Measurements from ENCODE around the gene ZNF215.
"Not testable (repeated sequence)": the region's sequence is repeated elsewhere in the genome, so short reads cannot be mapped to it uniquely, and the experiment has no call there.

Gene ZNF215

DNA sequence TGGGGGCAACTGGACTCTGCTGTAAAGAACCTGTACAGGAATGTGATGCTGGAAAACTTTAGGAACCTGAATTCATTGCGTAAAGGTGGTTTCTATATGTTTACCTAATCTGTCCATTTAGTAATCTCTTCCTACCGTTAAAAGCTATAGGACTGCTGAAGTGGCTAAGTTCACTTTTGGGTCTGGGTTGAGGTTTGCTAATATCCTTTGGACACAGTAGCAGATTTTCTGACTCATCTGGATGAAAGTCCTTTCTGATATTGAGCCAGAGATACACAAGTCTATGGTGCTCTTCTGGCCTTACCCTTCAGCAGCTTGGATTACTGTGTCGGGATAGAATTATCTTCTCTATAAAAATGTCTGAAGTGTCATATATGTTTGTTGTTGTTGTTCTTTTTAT is 16.9 kb downstream of the ZNF215 start:
- no peak for DNase-seq

DNA sequence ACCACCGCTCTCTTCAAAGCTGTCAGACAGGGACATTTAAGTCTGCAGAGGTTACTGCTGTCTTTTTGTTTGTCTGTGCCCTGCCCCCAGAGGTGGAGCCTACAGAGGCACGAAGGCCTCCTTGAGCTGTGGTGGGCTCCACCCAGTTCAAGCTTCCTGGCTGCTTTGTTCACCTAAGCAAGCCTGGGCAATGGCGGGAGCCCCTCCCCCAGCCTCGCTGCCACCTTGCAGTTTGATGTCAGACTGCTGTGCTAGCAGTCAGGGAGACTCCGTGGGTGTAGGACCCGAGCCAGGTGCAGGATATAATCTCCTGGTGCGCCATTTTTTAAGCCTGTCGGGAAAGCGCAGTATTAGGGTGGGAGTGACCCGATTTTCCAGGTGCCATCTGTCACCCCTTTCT is 28.0 kb downstream of the ZNF215 start:
- DNase-seq, result not testable (repeated sequence)

DNA sequence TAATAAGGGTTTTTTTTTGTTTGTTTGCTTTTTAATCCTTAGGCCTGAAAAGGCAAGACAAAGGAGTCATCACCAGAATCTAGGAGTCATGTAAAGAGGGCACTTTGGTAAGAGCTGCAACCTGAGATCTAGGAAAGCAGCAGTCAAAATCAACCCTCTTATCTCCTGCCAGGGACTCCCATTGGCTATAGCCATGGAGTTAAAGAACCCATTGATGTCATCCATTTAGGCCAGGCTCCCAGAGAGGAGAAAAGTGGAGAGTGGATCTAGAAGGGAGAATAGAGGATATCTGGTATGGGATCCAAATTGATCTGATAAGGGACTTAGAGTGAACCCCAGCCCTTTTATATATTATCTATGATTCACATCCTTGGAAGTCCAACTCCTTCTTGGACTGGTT is 35.9 kb downstream of the ZNF215 start:
- DNase-seq, result no peak

DNA sequence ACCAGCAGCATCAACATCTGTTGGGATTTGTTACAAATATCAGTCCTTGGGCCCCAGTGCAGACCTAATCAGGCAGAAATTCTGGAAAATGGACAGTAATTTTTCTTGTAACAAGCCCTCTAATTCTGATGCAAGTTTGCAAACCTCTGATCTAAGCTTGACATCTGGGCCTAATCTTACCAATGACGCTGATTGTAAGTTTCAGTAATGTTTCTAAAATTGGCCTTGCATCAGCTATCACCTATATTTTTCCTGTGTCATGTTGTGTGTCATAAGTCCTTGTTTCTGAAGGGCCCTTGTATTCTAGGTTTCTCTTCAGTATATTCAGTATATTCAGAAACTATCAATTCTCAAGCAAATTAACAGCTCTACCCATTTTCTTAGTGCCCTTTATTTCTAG is 36.4 kb downstream of the ZNF215 start:
- DNase-seq, result no peak

DNA sequence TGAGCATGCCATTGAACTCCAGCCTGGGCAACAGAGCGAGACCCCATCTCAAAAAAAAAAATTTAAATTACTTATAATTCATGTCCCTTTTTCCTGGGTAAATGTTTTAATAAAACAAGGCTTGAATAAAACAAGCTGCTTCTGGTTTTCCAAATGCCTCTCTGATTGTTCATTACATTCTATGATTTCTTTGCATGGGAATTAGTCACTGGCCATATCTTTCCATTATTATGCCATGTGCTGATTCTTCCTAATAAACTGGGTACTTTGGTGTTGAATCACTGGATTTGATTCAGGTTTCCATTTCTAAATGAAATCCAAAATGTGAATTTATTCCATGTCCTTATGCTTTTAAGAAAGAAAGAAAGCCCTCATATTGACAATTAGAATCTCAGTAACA is 42.6 kb downstream of the ZNF215 start:
- no peak for DNase-seq

DNA sequence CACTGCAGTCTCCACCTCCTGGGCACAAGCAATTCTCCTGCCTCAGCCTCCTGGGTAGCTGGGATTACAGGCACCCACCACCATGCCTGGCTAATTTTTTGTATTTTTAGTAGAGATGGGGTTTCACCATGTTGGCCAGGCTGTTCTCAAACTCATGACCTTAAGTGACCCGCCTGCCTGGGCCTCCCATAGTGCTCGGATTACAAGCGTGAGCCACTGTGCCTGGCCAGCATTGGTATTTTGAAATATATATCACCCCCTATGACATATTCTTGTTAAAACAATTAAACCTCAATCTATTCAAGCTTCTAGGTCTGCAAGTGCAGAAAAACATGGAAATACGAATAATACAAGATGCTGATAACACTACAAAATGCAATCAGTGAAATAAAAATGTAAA is 43.6 kb downstream of the ZNF215 start:
- DNase-seq, result not testable (repeated sequence)

DNA sequence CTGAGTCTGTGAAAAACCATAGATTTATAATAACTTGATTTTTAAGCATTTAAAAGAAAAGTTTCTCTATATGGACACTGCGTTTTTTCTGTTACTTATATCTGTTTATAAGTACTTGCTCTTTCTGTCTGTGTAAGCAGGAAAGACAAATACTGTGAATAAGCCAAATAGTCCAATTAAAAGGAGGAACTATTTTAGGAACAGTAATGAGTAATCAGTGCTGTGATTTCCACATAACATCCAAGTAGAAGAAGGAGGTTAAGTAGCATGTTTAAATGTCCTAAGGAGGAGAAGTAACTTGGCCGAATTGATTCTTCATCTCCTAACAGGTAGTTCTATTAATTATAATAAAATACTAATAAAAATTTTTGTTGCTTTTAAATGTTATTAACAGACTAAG is 53.1 kb downstream of the ZNF215 start:
- no peak for DNase-seq

DNA sequence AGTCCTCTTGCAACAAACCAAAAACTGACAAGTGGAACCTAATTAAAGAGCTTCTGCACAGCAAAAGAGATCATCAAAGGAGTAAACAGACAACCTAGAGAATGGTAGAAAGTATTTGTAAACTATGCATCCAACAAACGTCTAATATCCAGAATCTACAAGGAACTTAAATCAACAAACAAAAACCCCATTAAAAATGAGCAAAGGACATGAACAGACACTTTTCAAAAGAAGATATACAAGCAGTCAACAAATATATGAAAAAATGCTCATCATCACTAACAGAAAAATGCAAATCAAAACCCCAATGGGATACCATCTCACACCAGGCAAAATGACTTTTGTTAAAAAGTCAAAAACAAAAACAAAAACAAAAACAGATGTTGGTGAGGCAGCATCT is 60.3 kb downstream of the ZNF215 start:
- DNase-seq, result no peak

DNA sequence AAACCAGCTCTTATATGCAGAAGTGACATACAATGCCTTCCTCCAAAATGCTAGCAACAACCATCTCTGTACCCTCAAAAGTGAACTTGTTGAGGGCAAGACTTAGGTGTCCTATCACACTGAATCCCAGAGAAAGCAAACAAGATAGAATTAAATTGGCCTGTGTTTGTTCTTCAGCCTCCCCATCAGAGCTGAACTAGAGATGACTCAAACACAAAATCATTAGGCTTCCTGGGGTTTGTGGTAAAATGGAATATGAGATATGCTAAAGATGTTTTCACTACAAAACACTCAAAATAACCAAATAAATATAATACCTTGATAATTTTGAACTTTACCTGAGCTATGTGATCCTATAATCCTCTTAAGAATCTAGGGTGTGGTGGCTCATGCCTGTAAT is 62.3 kb downstream of the ZNF215 start:
- DNase-seq, result no peak

DNA sequence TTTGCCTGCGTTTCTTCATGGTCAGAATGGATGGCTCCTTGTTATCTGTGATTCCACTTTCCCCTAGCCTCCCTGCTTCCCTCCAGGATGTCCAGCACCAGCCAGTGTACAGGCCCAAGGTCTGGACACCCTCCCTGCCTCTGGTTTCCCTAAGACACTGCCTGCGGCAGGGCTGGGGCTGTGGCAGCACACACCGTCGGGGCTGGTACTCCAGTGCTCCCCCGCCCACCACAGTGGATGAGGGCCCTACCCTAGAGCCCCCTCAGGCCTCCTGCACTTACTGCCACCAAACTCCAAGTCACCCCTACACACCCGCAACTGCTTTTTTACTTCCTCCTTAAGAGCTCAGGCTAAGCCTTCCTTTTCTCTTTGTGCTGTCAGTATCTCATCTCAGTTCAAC is 65.0 kb downstream of the ZNF215 start:
- DNase-seq, result no peak

DNA sequence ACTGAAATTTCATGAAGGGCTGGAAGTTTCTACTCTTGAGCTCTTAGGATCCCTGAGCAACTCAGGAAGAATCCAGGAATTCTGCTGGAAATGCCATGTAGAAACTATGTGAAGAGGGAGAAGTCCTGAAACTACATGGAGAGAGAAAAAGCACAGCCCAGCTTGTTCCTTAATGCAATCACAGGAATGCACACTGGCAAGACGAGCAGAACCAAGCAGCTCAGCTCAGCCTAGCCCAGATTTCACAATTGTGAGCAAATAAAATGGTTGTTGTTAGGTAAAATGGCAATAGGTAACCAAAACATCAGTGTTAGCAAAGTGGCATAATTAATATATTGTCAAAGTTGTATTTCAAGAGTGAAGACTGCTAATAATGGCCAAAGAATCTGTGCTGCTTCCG is 65.8 kb downstream of the ZNF215 start:
- no peak for DNase-seq

DNA sequence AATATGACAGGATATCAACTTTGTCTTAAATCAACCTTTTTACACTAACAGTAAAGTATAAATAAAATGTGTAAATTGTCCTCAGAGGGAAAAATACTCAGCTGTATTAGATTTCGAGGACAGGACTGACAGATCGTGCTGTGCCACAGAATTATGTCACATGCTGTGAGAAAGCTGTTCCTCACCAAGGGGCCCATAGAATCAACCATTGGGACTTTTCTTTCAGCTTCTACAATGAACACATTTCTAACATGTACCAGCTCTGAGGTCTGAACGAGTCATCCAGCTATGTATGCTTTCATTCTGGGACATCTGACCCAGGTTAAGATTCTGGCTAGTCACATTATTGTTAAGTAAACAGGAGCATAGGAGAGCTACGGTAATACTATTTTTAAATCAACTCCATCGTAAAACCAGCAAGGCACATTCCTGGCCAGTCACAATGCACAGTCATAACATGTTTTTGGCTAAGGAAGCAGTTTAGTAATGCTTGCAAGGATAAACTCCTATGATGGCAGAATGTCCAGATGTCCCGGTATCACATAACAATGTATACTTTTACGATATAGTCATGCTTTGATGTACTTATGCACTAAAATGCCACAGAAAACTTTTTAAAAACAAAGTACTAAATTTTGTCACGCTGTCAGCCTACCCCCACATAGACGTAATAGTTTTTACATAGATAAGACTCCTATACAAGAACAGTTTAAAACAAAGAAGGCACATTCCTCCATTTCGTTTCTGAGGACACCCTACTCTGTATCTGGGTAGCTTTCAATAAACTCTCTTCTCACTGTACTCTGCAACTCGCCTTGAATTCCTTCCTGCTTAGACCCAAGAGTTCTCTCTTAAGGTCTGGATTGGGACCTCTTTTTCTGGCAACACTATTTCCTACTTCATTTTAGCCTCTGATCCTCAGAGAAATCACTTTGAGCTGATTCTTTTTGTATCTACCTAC is 66.5 kb downstream of the ZNF215 start:
- DNase-seq, result no peak

DNA sequence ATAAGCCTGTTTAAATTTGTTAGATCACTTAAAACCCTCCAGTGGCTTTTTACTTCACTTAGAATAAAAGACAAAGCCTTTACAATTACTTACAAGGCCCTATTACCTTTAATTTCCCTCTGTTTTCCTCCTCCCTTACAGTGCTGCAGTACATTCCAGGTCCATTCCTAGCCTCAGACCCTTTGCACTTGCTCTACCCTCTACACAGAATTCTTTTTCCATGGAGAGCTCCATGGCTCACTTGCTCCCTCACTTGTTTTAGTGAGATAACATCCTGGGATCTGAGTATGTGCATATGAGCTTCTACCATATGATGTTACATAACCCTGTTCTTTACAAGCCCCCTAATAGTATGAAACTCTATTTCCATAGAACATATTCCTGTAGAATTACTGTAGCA is 69.5 kb downstream of the ZNF215 start:
- DNase-seq, result no peak

DNA sequence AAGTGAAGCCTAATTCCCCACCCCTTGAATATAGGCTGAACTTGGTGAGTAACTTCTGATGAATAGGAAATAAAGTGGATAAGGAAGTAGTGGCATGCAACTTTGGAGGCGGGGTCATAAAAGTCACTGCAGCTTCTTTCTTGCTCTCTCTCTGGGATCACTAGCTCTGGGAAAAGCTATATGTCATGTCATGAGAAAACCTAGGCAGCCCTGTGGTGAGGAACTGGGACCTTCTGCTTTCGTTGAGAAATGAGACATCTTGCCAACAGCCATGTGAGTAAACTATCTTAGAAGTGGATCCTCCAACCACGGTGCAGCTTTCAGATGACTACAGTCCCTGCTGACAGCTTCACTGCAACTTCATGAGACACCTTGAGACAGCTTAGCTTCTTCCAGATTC is 78.3 kb downstream of the ZNF215 start:
- no peak for DNase-seq

All from SIG-M5 (cell line).